H1 (cell line): ENCODE measurements around the gene TEX22. TPM values are rescaled to one million over a fixed set of nuclear protein-coding genes. Genes with fewer than 3 reads are reported as not detected.

ENCODE experiments used
- CTCF ChIA-PET: fragments of 300-600 bp; sonication (Branson Sonifier 250); formaldehyde crosslinking; loops from one replicate; lab custom pipeline; 2021; ENCODE audit not compliant: partially characterized antibody; lab: Charles Lee
- POLR2A ChIA-PET: fragments of 300-600 bp; sonication (Branson Sonifier 250); formaldehyde crosslinking; loops from one replicate; lab custom pipeline; 2021; ENCODE audit warnings: inconsistent platforms; ENCODE audit not compliant: partially characterized antibody; lab: Charles Lee
- DNase-seq, 2 experiments: peaks; one replicate each; pipeline versions ENCODE4 v3.0.0 to v3.0.0-alpha.2; 2010 to 2022; ENCODE audit warnings: low spot score in 2 of 2, low read depth in 1 of 2, mixed read lengths in 1 of 2
- FAIRE-seq: peaks from 2 replicates; lab custom pipeline; 2011; peaks lifted over from hg19 to GRCh38; lab: Jason Lieb, UNC
- H2AFZ ChIP-seq: 2 replicates; pipeline ENCODE4 v1.8.1; 2012; ENCODE audit warnings: low read length, inconsistent platforms
- H2AK5ac ChIP-seq: 2 replicates; pipeline ENCODE4 v1.6.1; 2013; ENCODE audit warnings: low read depth, low read length
- H2BK120ac ChIP-seq: replicated peaks from 2 replicates; pipeline ENCODE3; 2013; ENCODE audit warnings: low read depth, low read length, inconsistent platforms
- H2BK12ac ChIP-seq: 2 replicates; pipeline ENCODE4 v1.6.1; 2013; ENCODE audit warnings: low read depth, low read length
- H2BK15ac ChIP-seq: 2 replicates; pipeline ENCODE4 v1.6.1; 2013; ENCODE audit warnings: low read length
- H2BK20ac ChIP-seq: 2 replicates; pipeline ENCODE4 v1.6.1; 2013; ENCODE audit warnings: low read length
- H2BK5ac ChIP-seq: 2 replicates; pipeline ENCODE4 v1.6.1; 2013; ENCODE audit warnings: low read depth, low read length
- H3K14ac ChIP-seq: 2 replicates; pipeline ENCODE4 v1.6.1; 2013; ENCODE audit warnings: inconsistent platforms; ENCODE audit not compliant: insufficient read length
- H3K18ac ChIP-seq: 2 replicates; pipeline ENCODE4 v1.6.1; 2013; ENCODE audit warnings: low read length; ENCODE audit errors: extremely low read depth
- H3K23ac ChIP-seq: 2 replicates; pipeline ENCODE4 v1.6.1; 2013; ENCODE audit warnings: inconsistent platforms; ENCODE audit not compliant: insufficient read length
- H3K23me2 ChIP-seq: 2 replicates; pipeline ENCODE4 v1.6.1; 2013; ENCODE audit warnings: low read depth, low read length
- H3K27ac ChIP-seq: 2 replicates; pipeline ENCODE4 v1.6.1; 2011; ENCODE audit warnings: low read depth, low read length, inconsistent platforms
- H3K27me3 ChIP-seq, 4 experiments: replicated peaks in 1 of 4; 1 replicate in 1 of 4; 2 replicates in 3 of 4; pipeline versions ENCODE4 v1.6.1 to v1.8.1; 2011 to 2013; ENCODE audit warnings: low read length in 3 of 4, mild to moderate bottlenecking in 3 of 4, inconsistent platforms in 2 of 4, mixed read lengths in 2 of 4, moderate library complexity in 1 of 4; ENCODE audit not compliant: control insufficient read depth in 3 of 4, insufficient read depth in 3 of 4; ENCODE audit errors: extremely low read depth in 1 of 4
- H3K36me3 ChIP-seq, 4 experiments: 2 replicates each; pipeline versions ENCODE4 v1.6.1 to v1.8.1; 2011 to 2013; ENCODE audit warnings: mild to moderate bottlenecking in 4 of 4, low read length in 3 of 4, moderate library complexity in 2 of 4, control low read depth in 1 of 4, inconsistent platforms in 1 of 4; ENCODE audit not compliant: insufficient read depth in 4 of 4, control insufficient read depth in 2 of 4
- H3K4ac ChIP-seq: replicated peaks from 2 replicates; pipeline ENCODE3; 2013; ENCODE audit warnings: low read length, low read depth, mixed read lengths, inconsistent platforms; ENCODE audit not compliant: insufficient read length
- H3K4me1 ChIP-seq, 4 experiments: replicated peaks in 1 of 4; 1 replicate in 1 of 4; 2 replicates in 3 of 4; pipeline versions ENCODE4 v1.6.1 to v1.8.1; 2011 to 2013; ENCODE audit warnings: low read length in 3 of 4, inconsistent platforms in 2 of 4, mixed read lengths in 1 of 4; ENCODE audit not compliant: insufficient read depth in 4 of 4, control insufficient read depth in 3 of 4
- H3K4me2 ChIP-seq, 2 experiments: 2 replicates each; pipeline versions ENCODE4 v1.6.1 to v1.8.1; 2011 to 2013; ENCODE audit warnings: low read depth in 2 of 2, low read length in 2 of 2, control low read depth in 1 of 2, inconsistent platforms in 1 of 2, mild to moderate bottlenecking in 1 of 2; ENCODE audit not compliant: insufficient read depth in 1 of 2
- H3K4me3 ChIP-seq, 4 experiments: fragments of 200-600, 300-600 bp in 1 of 4; sonication (generic), shearing (Covaris generic), sonication (Bioruptor Twin) in 1 of 4; 2 replicates each; pipeline versions ENCODE4 v1.5.1 to v1.8.1; 2011 to 2016; ENCODE audit warnings: low read length in 4 of 4, low read depth in 3 of 4, control low read depth in 2 of 4, inconsistent platforms in 2 of 4, mild to moderate bottlenecking in 2 of 4, mixed read lengths in 1 of 4, moderate library complexity in 1 of 4; ENCODE audit not compliant: insufficient read depth in 2 of 4; ENCODE audit errors: extremely low read depth in 1 of 4
- H3K56ac ChIP-seq: replicated peaks from 2 replicates; pipeline ENCODE3; 2013; ENCODE audit warnings: low read depth, mild to moderate bottlenecking, mixed read lengths, low read length, inconsistent platforms; ENCODE audit not compliant: insufficient read length
- H3K79me1 ChIP-seq: 2 replicates; pipeline ENCODE4 v1.6.1; 2013; ENCODE audit warnings: low read depth, low read length, control low read depth
- H3K79me2 ChIP-seq, 2 experiments: 2 replicates each; pipeline versions ENCODE4 v1.6.1 to v1.8.1; 2012 to 2013; ENCODE audit warnings: low read length in 2 of 2, mild to moderate bottlenecking in 2 of 2, inconsistent platforms in 1 of 2; ENCODE audit not compliant: insufficient read depth in 2 of 2, control insufficient read depth in 1 of 2
- H3K9ac ChIP-seq, 4 experiments: replicated peaks in 1 of 4; 1 replicate in 1 of 4; 2 replicates in 3 of 4; pipeline versions ENCODE4 v1.6.1 to v1.8.1; 2011 to 2013; ENCODE audit warnings: low read depth in 3 of 4, low read length in 3 of 4, control low read depth in 2 of 4, mild to moderate bottlenecking in 2 of 4, moderate library complexity in 2 of 4, inconsistent platforms in 1 of 4; ENCODE audit errors: extremely low read depth in 1 of 4
- H3K9me3 ChIP-seq, 2 experiments: 2 replicates each; pipeline versions ENCODE4 v1.6.1 to v1.8.1; 2012 to 2013; ENCODE audit warnings: mild to moderate bottlenecking in 2 of 2, moderate library complexity in 2 of 2, control low read depth in 1 of 2, inconsistent platforms in 1 of 2, low read depth in 1 of 2, low read length in 1 of 2, mixed read lengths in 1 of 2; ENCODE audit not compliant: insufficient read depth in 2 of 2
- H4K20me1 ChIP-seq, 2 experiments: replicated peaks in 1 of 2; 2 replicates each; pipeline versions ENCODE3 to v1.8.1; 2011 to 2013; ENCODE audit warnings: inconsistent platforms in 2 of 2, low read length in 2 of 2, mild to moderate bottlenecking in 1 of 2; ENCODE audit not compliant: insufficient read depth in 2 of 2, control insufficient read depth in 1 of 2
- H4K5ac ChIP-seq: 2 replicates; pipeline ENCODE4 v1.6.1; 2013; ENCODE audit warnings: low read length, low read depth, mixed read lengths, inconsistent platforms; ENCODE audit not compliant: insufficient read length
- H4K8ac ChIP-seq: 2 replicates; pipeline ENCODE4 v1.8.0; 2013; ENCODE audit warnings: mild to moderate bottlenecking, moderate library complexity, low read length, inconsistent platforms; ENCODE audit not compliant: insufficient read depth; ENCODE audit errors: extremely low read depth
- H4K91ac ChIP-seq: replicated peaks from 2 replicates; pipeline ENCODE3; 2013; ENCODE audit warnings: low read length, mixed read lengths, inconsistent platforms; ENCODE audit not compliant: insufficient read length
- CEBPB ChIP-seq: IDR thresholded peaks from 2 replicates; pipeline ENCODE4 v1.6.1; 2012; ENCODE audit warnings: low read depth, low read length
- GABPA ChIP-seq: IDR thresholded peaks from 2 replicates; pipeline ENCODE4 v1.6.1; 2011; ENCODE audit warnings: mild to moderate bottlenecking, low read length, moderate library complexity, borderline replicate concordance; ENCODE audit not compliant: insufficient read depth
- POLR2A ChIP-seq, 2 experiments: IDR thresholded peaks; 1 replicate in 1 of 2; 2 replicates in 1 of 2; pipeline ENCODE4 v1.6.1; 2011; ENCODE audit warnings: low read depth in 2 of 2, low read length in 2 of 2, mild to moderate bottlenecking in 2 of 2; ENCODE audit errors: control extremely low read depth in 1 of 2
- RAD21 ChIP-seq, 2 experiments: IDR thresholded peaks in 1 of 2; conservative IDR thresholded peaks in 1 of 2; 2 replicates each; pipeline ENCODE4 v1.6.1; 2011; ENCODE audit warnings: low read depth in 2 of 2, low read length in 2 of 2, improper control_type of control experiment in 1 of 2, inconsistent platforms in 1 of 2, mild to moderate bottlenecking in 1 of 2, moderate library complexity in 1 of 2
- SIRT6 ChIP-seq: IDR thresholded peaks from one replicate; pipeline ENCODE4 v1.7.1; 2012; ENCODE audit warnings: low read length, inconsistent platforms
- WGBS, 2 experiments: shearing (Covaris generic) in 1 of 2; methylation state at CpG; one replicate each; pipeline versions ENCODE4 v1.1.6 to v1.1.7; 2013 to 2015; ENCODE audit warnings: low lambda C conversion rate in 2 of 2, mixed read lengths in 2 of 2, inconsistent platforms in 1 of 2, low coverage in 1 of 2, missing lambda C conversion rate in 1 of 2; ENCODE audit not compliant: insufficient replicate concordance in 2 of 2, insufficient coverage in 1 of 2, insufficient read length in 1 of 2; ENCODE audit errors: extremely low coverage in 1 of 2, missing lambda C conversion rate in 1 of 2; 5-methylcytosine and 5-hydroxymethylcytosine counted together
- polyA plus RNA-seq, 7 experiments: library from polyadenylated mRNA; depleted of rRNA in 3 of 7; stranded (reverse) in 5 of 7; unstranded in 2 of 7; fragments of >200 nt in 5 of 7; fragments of 200-250 nt in 2 of 7; gene quantifications; 1 replicate in 5 of 7; 2 replicates in 1 of 7; 4 replicates in 1 of 7; pipeline versions ENCODE4 v1.2.1 to v1.2.3, GENCODE V29; 2011 to 2013; ENCODE audit warnings: missing spikeins in 2 of 7, mixed read lengths in 2 of 7
- total RNA-seq: library from RNA; stranded (reverse); fragmentation: NEBNext Ultra II Directional; extraction: Animal tissue kit (Norgen Biotek cat#: 25700); gene quantifications from 2 replicates; pipeline ENCODE4 v1.2.1, GENCODE V29; 2021
- TF ChIP-seq, protein P1 (sequence below), 3 experiments: IDR thresholded peaks; 1 replicate in 2 of 3; 2 replicates in 1 of 3; pipeline versions ENCODE4 v1.5.1 to v1.6.1; 2011; ENCODE audit warnings: low read length in 3 of 3, mild to moderate bottlenecking in 3 of 3, inconsistent platforms in 2 of 3, low read depth in 1 of 3, moderate library complexity in 1 of 3; ENCODE audit not compliant: insufficient read depth in 1 of 3; ENCODE audit errors: control extremely low read depth in 1 of 3

Gene TEX22
- total and polyA plus RNA-seq, 2 of the 8 experiments (the other 6 are each of a cell fraction or from before 2014, with no cell fraction given): 0.24 to 0.39 TPM

DNA sequence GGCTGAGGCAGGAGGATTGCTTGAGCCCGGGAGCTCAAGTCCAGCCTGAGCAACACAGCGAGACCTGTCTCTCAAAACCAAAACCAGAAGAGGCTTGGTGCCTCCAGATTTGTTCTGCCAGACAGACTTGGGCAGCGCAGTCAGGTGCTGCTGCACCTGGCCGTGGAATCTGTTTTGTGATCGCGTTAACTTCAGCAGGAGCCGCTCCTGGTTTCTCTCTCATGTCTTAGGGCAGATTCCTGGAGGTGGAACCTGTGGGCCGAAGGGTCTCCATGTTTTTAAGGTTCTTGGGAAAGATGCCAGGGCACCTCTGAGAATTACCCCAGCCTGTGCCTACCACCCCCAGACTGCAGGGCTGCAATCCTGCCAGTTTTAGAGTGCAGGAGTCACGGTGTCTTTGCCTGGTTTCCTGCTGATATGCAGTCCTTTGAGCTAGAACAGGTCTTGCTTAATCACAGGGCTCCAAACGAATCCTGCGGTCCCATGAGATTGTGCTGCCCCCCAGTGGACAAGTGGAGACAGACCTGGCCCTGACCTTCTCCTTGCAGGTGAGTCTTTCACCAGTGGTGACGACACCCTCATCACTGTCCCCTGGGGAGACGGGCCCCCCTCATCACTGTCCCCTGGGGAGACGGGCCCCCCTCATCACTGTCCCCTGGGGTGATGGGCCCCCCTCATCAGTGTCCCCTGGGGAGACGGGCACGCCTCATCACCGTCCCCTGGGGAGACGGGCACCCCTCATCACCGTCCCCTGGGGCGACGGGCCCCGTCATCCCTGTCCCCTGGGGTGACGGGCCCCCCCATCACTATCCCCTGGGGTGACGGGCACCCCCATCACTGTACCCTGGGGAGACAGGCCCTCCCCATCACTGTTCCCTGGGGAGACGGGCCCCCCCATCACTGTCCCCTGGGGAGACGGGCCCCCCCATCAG, 46.2 kb upstream of the TEX22 start:
- H4K5ac ChIP-seq: no peak overlapping the region
- H4K8ac ChIP-seq: no peak overlapping the region
- H3K79me1 ChIP-seq: peaks cover 3% of the 10 kb centered on the region; the same call in 1 of the 2 replicates
- H3K23me2 ChIP-seq: no peaks in the 10 kb centered on the region
- DNase-seq (peak; percentile 79 to 95), FAIRE-seq (peak; percentile 88)
- ChIA-PET POLR2A (interaction anchor here (0.6 kb wide), 1 partner anchor 61 kb away, joined by 3 read pairs; no protein-coding TSS in a partner anchor), CTCF (interaction anchor here (0.6 to 3.6 kb wide), 39 partner anchors 10 to 216 kb away, joined by 3 to 27 read pairs (median 4); partner anchors contain the start of genes BTBD6, JAG2 and NUDT14)
- no peaks in the 10 kb centered on the region for H3K36me3 ChIP-seq
- H3K23ac ChIP-seq: no peak overlapping the region
- WGBS, 2 experiments: 73% methylated on average over 19 of the region's 26 CpGs; no CpG with 5 or more reads in 1 of the 2 experiments
- no peak overlapping the region for H3K27ac ChIP-seq
- H3K9ac ChIP-seq: no peak overlapping the region; a peak in 1 of 7 replicates
- no peak overlapping the region for H3K14ac ChIP-seq
- no peak overlapping the region for H2AFZ ChIP-seq
- peaks cover 4 to 21% of the 10 kb centered on the region in 2 experiments for H4K20me1 ChIP-seq
- no peak overlapping the region for H2BK12ac ChIP-seq
- H3K4me2 ChIP-seq: no peak overlapping the region
- no peak overlapping the region for H4K91ac ChIP-seq
- H3K56ac ChIP-seq: no peak overlapping the region
- no peak overlapping the region for H2BK120ac ChIP-seq
- H3K9me3 ChIP-seq: no peaks in the 10 kb centered on the region
- H3K4ac ChIP-seq: no peak overlapping the region
- H2BK15ac ChIP-seq: no peak overlapping the region
- H3K18ac ChIP-seq: no peak overlapping the region; the same call in 1 of the 2 replicates
- no peak overlapping the region for H2BK20ac ChIP-seq
- no peak overlapping the region for H2AK5ac ChIP-seq
- no peaks in the 10 kb centered on the region for H3K27me3 ChIP-seq
- H3K4me3 ChIP-seq: no peak overlapping the region
- H3K4me1 ChIP-seq: peaks cover 0 to 12% (median 5%) of the 10 kb centered on the region in 4 experiments; a peak in 5 of 7 replicates
- no peak overlapping the region for H2BK5ac ChIP-seq
- H3K79me2 ChIP-seq: peaks cover 0 to 2% of the 10 kb centered on the region in 2 experiments; a peak in 2 of 4 replicates
- peak; percentile 94 to 95 for TF ChIP-seq RAD21 (IDR thresholded peaks at IDR 0.05 in 1 of 2, conservative IDR thresholded peaks at IDR 0.05 in 1 of 2; ENCODE audit: low read depth in 2 of 2, low read length in 2 of 2)
- TF ChIP-seq, protein P1, sequence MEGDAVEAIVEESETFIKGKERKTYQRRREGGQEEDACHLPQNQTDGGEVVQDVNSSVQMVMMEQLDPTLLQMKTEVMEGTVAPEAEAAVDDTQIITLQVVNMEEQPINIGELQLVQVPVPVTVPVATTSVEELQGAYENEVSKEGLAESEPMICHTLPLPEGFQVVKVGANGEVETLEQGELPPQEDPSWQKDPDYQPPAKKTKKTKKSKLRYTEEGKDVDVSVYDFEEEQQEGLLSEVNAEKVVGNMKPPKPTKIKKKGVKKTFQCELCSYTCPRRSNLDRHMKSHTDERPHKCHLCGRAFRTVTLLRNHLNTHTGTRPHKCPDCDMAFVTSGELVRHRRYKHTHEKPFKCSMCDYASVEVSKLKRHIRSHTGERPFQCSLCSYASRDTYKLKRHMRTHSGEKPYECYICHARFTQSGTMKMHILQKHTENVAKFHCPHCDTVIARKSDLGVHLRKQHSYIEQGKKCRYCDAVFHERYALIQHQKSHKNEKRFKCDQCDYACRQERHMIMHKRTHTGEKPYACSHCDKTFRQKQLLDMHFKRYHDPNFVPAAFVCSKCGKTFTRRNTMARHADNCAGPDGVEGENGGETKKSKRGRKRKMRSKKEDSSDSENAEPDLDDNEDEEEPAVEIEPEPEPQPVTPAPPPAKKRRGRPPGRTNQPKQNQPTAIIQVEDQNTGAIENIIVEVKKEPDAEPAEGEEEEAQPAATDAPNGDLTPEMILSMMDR (IDR thresholded peaks at IDR 0.05; ENCODE audit: control extremely low read depth in 1 of 3, insufficient read depth in 1 of 3, low read depth in 1 of 3, low read length in 3 of 3): peak in 2 of 3 experiments; percentile 92 to 97; a peak in 3 of 4 replicates
- peak; percentile 78; the same call in 1 of the 2 replicates for TF ChIP-seq GABPA
- no peak for TF ChIP-seq SIRT6
- TF ChIP-seq CEBPB: peak; percentile 100
- TF ChIP-seq POLR2A (IDR thresholded peaks at IDR 0.05; ENCODE audit: control extremely low read depth in 1 of 2, low read depth in 2 of 2, low read length in 2 of 2): no peak
